Adrenal gland (tissue), 12 donors: ENCODE data around the gene ANKRD11. TPM values are rescaled to one million over a fixed set of nuclear protein-coding genes. Genes with fewer than 3 reads are reported as not detected.
"Not testable (repeated sequence)": the region's sequence is repeated elsewhere in the genome, so short reads cannot be mapped to it uniquely, and the experiment has no call there.

ENCODE experiments used
- DNase-seq, 7 donors: peaks; one replicate each; pipeline ENCODE4 v3.0.0-alpha.2; 2019 to 2020
- H3K27ac ChIP-seq, 5 donors: fragments of 200-600 bp; sonication (generic) in 4 of 5; 1 replicate in 3 of 5; 2 replicates in 2 of 5; pipeline versions ENCODE4 v1.5.1 to v1.8.0; 2016 to 2020; ENCODE audit warnings: mild to moderate bottlenecking in 1 of 5
- H3K27me3 ChIP-seq: fragments of 200-600 bp; 2 replicates; pipeline ENCODE4 v1.8.0; 2021
- H3K36me3 ChIP-seq, 2 donors: fragments of 200-600 bp; replicated peaks in 1 of 2; 1 replicate in 1 of 2; 2 replicates in 1 of 2; pipeline versions ENCODE4 v1.5.1 to v1.8.0; 2018 to 2022
- H3K4me1 ChIP-seq, 2 donors: fragments of 200-600 bp; replicated peaks in 1 of 2; 1 replicate in 1 of 2; 2 replicates in 1 of 2; pipeline versions ENCODE4 v1.5.1 to v1.8.0; 2018 to 2021
- H3K4me3 ChIP-seq, 4 donors: fragments of 200-600 bp; sonication (generic) in 3 of 4; one replicate each; pipeline ENCODE4 v1.5.1; 2016 to 2018
- H3K9me3 ChIP-seq, 3 donors: fragments of 200-600 bp; sonication (generic) in 1 of 3; replicated peaks in 1 of 3; 1 replicate in 2 of 3; 2 replicates in 1 of 3; pipeline versions ENCODE4 v1.5.1 to v1.8.0; 2016 to 2021
- POLR2A ChIP-seq, 2 donors: fragments of 450-650 bp; IDR thresholded peaks; one replicate each; pipeline ENCODE4 v1.6.1; 2017; ENCODE audit warnings: antibody characterized with exemption in 2 of 2, mild to moderate bottlenecking in 2 of 2, moderate library complexity in 1 of 2
- WGBS, 4 donors: extraction: QIAGEN DNeasy Blood & Tissue Kit in 2 of 4; methylation state at CpG; one replicate each; pipeline versions ENCODE4 v1.1.5 to v1.1.7; 2013 to 2017; 5-methylcytosine and 5-hydroxymethylcytosine counted together
- intact Hi-C, 2 donors: fragments of 100-400 bp; cut with DNase I; formaldehyde crosslinking; loops; one replicate each; pipeline versions ENCODE4 v1.14.1 to v1.15.0; 2022 to 2023
- polyA plus RNA-seq, 3 donors: library from polyadenylated mRNA; stranded (reverse); fragments of 200-250 nt in 2 of 3; fragments of 350-450 nt in 1 of 3; fragmentation: Illumina TruSeq in 1 of 3; extraction: RNeasy Lipid Tissue Mini Kit (QIAGEN cat#74804) in 1 of 3; gene quantifications; one replicate each; pipeline ENCODE4 v1.2.3, GENCODE V29; 2013 to 2014
- total RNA-seq, 9 donors: library from RNA; depleted of rRNA in 4 of 9; stranded (reverse); fragments of >200 nt in 4 of 9; fragments of 120-200 nt in 1 of 9; fragmentation: NEBNext Ultra II Directional in 1 of 9; extraction: Animal tissue kit (Norgen Biotek cat#: 25700) in 1 of 9; gene quantifications; one replicate each; pipeline versions ENCODE4 v1.1.0 to v1.2.4, GENCODE V29; 2013 to 2023
- TF ChIP-seq, protein P1 (sequence below), 6 experiments: fragments of 450-650 bp in 4 of 6; fragments of 200-600 bp in 2 of 6; sonication (generic) in 1 of 6; IDR thresholded peaks; 1 replicate in 5 of 6; 2 replicates in 1 of 6; pipeline versions ENCODE4 v1.5.1 to v1.8.0; 2016 to 2021; ENCODE audit warnings: antibody characterized with exemption in 6 of 6, mild to moderate bottlenecking in 2 of 6, moderate library complexity in 1 of 6
- donor health status: healthy with polysubstance abuse.
- donor health status: Bipolar disorder and iron deficiency.
- donor health status: DM: yes; HTN: yes; CAD: no.
- donor health status: DM: no; HTN: no; CAD: no.
- donor health status: DM: no; HTN: no; CAD: no.
- donor health status: DM: yes; HTN: yes; CAD: no.

ANKRD11 gene
- total and polyA plus RNA-seq, 12 donors: 29.7 to 127 (median 80.1) TPM

DNA sequence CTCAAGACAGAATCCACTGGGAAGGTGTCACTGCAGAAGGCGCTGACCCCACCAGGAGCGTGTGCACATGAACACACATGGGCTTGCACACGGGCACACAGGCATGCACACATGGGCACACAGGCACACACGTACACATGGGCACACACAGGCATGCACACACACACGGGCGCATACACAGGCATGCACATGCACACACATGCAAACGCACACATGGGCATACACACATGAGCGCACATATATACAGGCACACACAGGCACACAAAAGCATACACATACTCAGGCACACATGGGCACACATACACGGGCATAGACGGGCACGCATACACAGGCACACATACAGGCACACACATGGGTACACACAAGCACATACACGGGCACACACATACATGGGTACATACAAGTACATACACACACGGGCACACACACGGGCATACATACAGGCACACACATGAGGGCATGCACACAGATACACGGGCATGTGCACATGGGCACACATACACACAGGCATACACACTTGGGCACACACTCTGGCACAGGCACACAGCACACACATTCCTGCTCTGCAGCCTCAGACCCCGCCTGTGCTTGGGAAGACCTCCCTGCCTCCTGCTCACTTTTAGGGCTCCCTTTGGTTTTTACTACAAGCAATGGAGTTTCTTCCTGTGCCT is 186.0 kb downstream of the ANKRD11 start:
- TF ChIP-seq POLR2A (IDR thresholded peaks at IDR 0.05): no peak
- TF ChIP-seq, protein P1, sequence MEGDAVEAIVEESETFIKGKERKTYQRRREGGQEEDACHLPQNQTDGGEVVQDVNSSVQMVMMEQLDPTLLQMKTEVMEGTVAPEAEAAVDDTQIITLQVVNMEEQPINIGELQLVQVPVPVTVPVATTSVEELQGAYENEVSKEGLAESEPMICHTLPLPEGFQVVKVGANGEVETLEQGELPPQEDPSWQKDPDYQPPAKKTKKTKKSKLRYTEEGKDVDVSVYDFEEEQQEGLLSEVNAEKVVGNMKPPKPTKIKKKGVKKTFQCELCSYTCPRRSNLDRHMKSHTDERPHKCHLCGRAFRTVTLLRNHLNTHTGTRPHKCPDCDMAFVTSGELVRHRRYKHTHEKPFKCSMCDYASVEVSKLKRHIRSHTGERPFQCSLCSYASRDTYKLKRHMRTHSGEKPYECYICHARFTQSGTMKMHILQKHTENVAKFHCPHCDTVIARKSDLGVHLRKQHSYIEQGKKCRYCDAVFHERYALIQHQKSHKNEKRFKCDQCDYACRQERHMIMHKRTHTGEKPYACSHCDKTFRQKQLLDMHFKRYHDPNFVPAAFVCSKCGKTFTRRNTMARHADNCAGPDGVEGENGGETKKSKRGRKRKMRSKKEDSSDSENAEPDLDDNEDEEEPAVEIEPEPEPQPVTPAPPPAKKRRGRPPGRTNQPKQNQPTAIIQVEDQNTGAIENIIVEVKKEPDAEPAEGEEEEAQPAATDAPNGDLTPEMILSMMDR (IDR thresholded peaks at IDR 0.05): no peak
- Histone ChIP-seq H3K27ac (no peak overlapping the region), H3K4me1 (peaks cover 4 to 30% of the 10 kb centered on the region in 2 donors), H3K4me3 (no peak overlapping the region), H3K27me3 (no peaks in the 10 kb centered on the region), H3K9me3 (no peaks in the 10 kb centered on the region), H3K36me3 (peaks cover 0 to 14% of the 10 kb centered on the region in 2 donors)
- intact Hi-C loops: no loop called here
- 91 to 98% (median 93%) methylated on average over 11 to 16 of the region's 16 CpGs for WGBS, 4 donors
- no peak for DNase-seq

DNA sequence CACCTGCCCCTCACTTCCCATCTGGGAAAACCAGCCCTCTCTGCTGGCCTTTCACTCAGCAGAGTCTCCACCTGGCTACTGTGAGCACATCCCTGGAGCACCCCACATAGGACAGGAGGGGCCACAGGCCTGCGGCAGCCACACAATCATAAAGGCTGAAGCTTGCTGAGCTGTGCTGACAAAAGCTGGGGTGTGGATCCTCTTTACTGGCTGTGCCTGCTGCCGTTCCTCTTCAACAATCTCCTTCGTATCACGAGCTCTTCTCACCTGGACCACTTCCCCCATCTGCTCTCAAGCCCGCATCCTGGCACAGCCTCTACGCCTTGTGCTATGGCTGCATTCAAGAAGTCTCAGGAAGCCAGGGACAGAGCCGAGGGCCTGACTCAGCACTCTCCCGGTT is 186.7 kb downstream of the ANKRD11 start:
- peak overlapping the region in 1 of 5 donors; percentile 86 for H3K27ac ChIP-seq
- intact Hi-C loops: no loop called here
- no peak overlapping the region for H3K4me3 ChIP-seq
- no peak for DNase-seq
- WGBS, 4 donors: 48 to 81% (median 71%) methylated on average over 2 to 8 of the region's 8 CpGs
- H3K4me1 ChIP-seq: peaks cover 4 to 30% of the 10 kb centered on the region in 2 donors
- no peak for TF ChIP-seq POLR2A (IDR thresholded peaks at IDR 0.05)
- TF ChIP-seq, protein P1 (IDR thresholded peaks at IDR 0.05): no peak
- no peaks in the 10 kb centered on the region for H3K9me3 ChIP-seq
- peaks cover 0 to 14% of the 10 kb centered on the region in 2 donors for H3K36me3 ChIP-seq
- no peaks in the 10 kb centered on the region for H3K27me3 ChIP-seq

DNA sequence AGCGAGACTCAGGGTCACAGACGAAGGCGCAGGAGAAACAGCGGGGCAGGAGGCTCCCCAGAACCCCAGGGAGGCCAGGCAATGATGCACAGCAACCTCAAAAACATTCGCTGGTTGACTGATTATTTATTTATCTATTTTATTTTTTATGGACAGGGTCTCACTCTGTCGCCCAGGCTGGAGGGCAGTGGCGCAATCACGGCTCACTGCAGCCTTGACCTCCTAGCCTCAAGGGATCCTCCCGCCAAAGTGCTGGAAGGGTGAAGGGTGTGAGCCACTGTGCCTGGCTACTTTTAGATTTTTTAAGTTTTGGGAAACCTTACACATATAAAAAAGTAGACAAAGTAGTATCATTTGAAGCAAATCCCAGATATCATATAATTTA is 189.4 kb downstream of the ANKRD11 start:
- DNase-seq: no peak
- no peaks in the 10 kb centered on the region for H3K9me3 ChIP-seq
- H3K27ac ChIP-seq: peak overlapping the region; percentile 64 to 92 (median 77)
- TF ChIP-seq, protein P1 (IDR thresholded peaks at IDR 0.05): no peak
- TF ChIP-seq POLR2A (IDR thresholded peaks at IDR 0.05): no peak
- intact Hi-C loops: no loop called here
- H3K4me3 ChIP-seq: no peak overlapping the region
- peaks cover 0 to 14% of the 10 kb centered on the region in 2 donors for H3K36me3 ChIP-seq
- H3K4me1 ChIP-seq: peaks cover 4 to 23% of the 10 kb centered on the region in 2 donors
- 51 to 63% (median 58%) methylated on average over 8 to 9 of the region's 9 CpGs for whole genome bisulfite sequencing, 4 donors
- H3K27me3 ChIP-seq: no peaks in the 10 kb centered on the region

DNA sequence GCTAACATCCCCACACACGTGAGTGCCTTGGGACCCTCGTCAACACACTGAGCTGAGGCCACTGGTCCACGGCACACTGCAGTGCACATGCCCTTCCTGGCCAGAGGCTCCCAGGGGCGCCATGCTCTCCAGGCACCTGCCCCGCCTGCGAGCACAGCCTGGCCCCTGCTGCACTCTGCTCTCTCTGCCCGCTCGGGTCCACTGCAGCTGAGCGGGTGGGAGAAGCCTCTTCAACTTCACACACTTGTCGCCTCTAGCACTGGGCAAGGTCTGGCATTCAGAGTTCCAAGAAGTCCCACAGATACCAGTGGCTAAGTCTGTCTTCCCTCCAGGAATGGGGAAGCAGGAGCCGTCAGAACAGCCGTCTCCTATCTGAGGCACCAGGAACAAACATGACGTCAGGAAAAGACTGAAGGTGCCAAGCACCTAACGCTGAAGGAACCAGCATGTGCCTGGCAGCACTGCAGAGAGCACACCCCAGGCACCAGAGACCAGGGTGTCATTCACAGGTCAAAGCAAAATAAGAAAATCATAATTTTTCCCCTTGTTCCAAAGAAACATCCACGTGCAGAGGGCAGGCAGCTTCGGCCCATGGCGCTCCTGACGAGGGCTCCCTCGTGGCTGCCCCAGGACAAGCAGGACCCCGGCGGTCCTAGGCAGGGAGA is 189.9 kb downstream of the ANKRD11 start:
- no peak overlapping the region for H3K4me3 ChIP-seq
- WGBS, 4 donors: 65 to 77% (median 75%) methylated on average over 17 to 21 of the region's 21 CpGs
- no peaks in the 10 kb centered on the region for H3K9me3 ChIP-seq
- intact Hi-C loops: no loop called here
- DNase-seq: peak in 3 of 7 donors; percentile 59 to 88 (median 67)
- peaks cover 0 to 14% of the 10 kb centered on the region in 2 donors for H3K36me3 ChIP-seq
- peaks cover 4 to 23% of the 10 kb centered on the region in 2 donors for H3K4me1 ChIP-seq
- peak overlapping the region; percentile 64 to 92 (median 77) for H3K27ac ChIP-seq
- TF ChIP-seq, protein P1 (IDR thresholded peaks at IDR 0.05): no peak
- no peak for TF ChIP-seq POLR2A (IDR thresholded peaks at IDR 0.05)
- H3K27me3 ChIP-seq: no peaks in the 10 kb centered on the region

DNA sequence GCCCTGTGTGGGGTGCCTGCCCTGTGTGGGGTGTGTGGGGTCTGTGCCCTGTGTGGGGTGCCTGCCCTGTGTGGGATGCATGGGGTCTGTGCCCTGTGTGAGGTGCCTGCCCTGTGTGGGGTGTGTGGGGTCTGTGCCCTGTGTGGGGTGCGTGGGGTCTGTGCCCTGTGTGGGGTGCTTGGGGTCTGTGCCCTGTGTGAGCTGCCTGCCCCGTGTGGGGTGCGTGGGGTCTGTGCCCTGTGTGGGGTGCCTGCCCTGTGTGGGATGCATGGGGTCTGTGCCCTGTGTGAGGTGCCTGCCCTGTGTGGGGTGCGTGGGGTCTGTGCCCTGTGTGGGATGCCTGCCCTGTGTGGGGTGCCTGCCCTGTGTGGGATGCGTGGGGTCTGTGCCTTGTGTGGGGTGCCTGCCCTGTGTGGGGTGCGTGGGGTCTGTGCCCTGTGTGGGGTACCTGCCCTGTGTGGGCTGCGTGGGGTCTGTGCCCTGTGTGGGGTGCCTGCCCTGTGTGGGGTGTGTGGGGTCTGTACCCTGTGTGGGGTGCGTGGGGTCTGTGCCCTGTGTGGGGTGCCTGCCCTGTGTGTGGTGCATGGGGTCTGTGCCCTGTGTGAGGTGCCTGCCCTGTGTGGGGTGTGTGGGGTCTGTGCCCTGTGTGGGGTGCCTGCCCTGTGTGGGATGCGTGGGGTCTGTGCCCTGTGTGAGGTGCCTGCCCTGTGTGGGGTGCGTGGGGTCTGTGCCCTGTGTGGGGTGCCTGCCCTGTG is 190.8 kb downstream of the ANKRD11 start:
- H3K27me3 ChIP-seq, H3K9me3 ChIP-seq, H3K4me3 ChIP-seq, DNase-seq, intact Hi-C loops, H3K36me3 ChIP-seq: not testable (repeated sequence)
- peaks cover 4 to 23% of the 10 kb centered on the region in 2 donors for H3K4me1 ChIP-seq
- WGBS, 4 donors: 90 to 92% (median 91%) methylated on average over 2 to 10 of the region's 10 CpGs
- peak overlapping the region in 2 of 5 donors; percentile 59 to 86 for H3K27ac ChIP-seq
